SK-N-SH (cell line): ENCODE results near the gene C15orf61. TPM values are rescaled to one million over a fixed set of nuclear protein-coding genes. Genes with fewer than 3 reads are reported as not detected.

Source experiments
- CTCF ChIA-PET: fragments of 300-600, 350-600 bp; formaldehyde crosslinking; extraction: SDS; loops from one replicate; lab custom pipeline; 2021; lab: Yijun Ruan, JAX
- POLR2A ChIA-PET: fragments of 350-600 bp; sonication (Branson Sonifier 250); formaldehyde crosslinking; extraction: SDS; loops from one replicate; lab custom pipeline; 2020; ENCODE audit warnings: antibody characterized with exemption, inconsistent platforms; lab: Yijun Ruan, JAX
- DNase-seq: peaks from one replicate; pipeline ENCODE4 v3.0.0; 2012
- H2AFZ ChIP-seq: fragments of 200-600 bp; sonication (generic); 2 replicates; pipeline ENCODE4 v1.8.1; 2016; ENCODE audit warnings: antibody characterized with exemption, mild to moderate bottlenecking, low read depth
- H3F3A ChIP-seq: fragments of 200-600 bp; sonication (generic); replicated peaks from 2 replicates; pipeline ENCODE3; 2016; ENCODE audit warnings: antibody characterized with exemption, mild to moderate bottlenecking; ENCODE audit not compliant: insufficient read depth
- H3K27ac ChIP-seq, 2 experiments: fragments of 200-500 bp in 1 of 2; fragments of 200-600 bp in 1 of 2; sonication (Bioruptor generic) in 1 of 2; sonication (generic), shearing (Covaris generic) in 1 of 2; 2 replicates each; pipeline versions ENCODE4 v1.5.1 to v1.6.1; 2014 to 2016; ENCODE audit warnings: low read depth in 2 of 2, inconsistent platforms in 1 of 2, low read length in 1 of 2, mild to moderate bottlenecking in 1 of 2, mixed read lengths in 1 of 2
- H3K27me3 ChIP-seq: fragments of 200-600 bp; sonication (generic), shearing (Covaris generic); 2 replicates; pipeline ENCODE4 v1.6.1; 2016; ENCODE audit warnings: mixed run types; ENCODE audit not compliant: insufficient read depth
- H3K36me3 ChIP-seq, 2 experiments: fragments of 200-500 bp in 1 of 2; fragments of 200-600 bp in 1 of 2; sonication (Bioruptor generic) in 1 of 2; sonication (generic) in 1 of 2; replicated peaks in 1 of 2; 2 replicates each; pipeline versions ENCODE3 to v1.5.1; 2014 to 2016; ENCODE audit warnings: low read length in 1 of 2, mild to moderate bottlenecking in 1 of 2; ENCODE audit not compliant: insufficient read depth in 2 of 2, control insufficient read depth in 1 of 2
- H3K4me1 ChIP-seq, 2 experiments: fragments of 200-500 bp in 1 of 2; fragments of 200-600 bp in 1 of 2; sonication (Bioruptor generic) in 1 of 2; sonication (generic), shearing (Covaris generic) in 1 of 2; 2 replicates each; pipeline versions ENCODE4 v1.5.1 to v1.6.1; 2014 to 2016; ENCODE audit warnings: low read depth in 1 of 2, low read length in 1 of 2, mixed run types in 1 of 2; ENCODE audit not compliant: insufficient read depth in 2 of 2, control insufficient read depth in 1 of 2
- H3K4me2 ChIP-seq: fragments of 200-600 bp; sonication (generic), shearing (Covaris generic); 2 replicates; pipeline ENCODE4 v1.6.1; 2017; ENCODE audit warnings: mixed run types
- H3K4me3 ChIP-seq, 2 experiments: fragments of 200-500 bp in 1 of 2; fragments of 200-600 bp in 1 of 2; sonication (Bioruptor generic) in 1 of 2; sonication (generic), shearing (Covaris generic) in 1 of 2; 2 replicates each; pipeline versions ENCODE4 v1.5.1 to v1.8.1; 2014 to 2016; ENCODE audit warnings: low read depth in 2 of 2, inconsistent platforms in 1 of 2, low read length in 1 of 2, mild to moderate bottlenecking in 1 of 2, mixed read lengths in 1 of 2, moderate library complexity in 1 of 2
- H3K79me2 ChIP-seq: fragments of 200-600 bp; sonication (generic); 2 replicates; pipeline ENCODE4 v1.8.1; 2017; ENCODE audit warnings: mild to moderate bottlenecking; ENCODE audit not compliant: insufficient read depth
- H3K9ac ChIP-seq: fragments of 200-600 bp; sonication (generic); 2 replicates; pipeline ENCODE4 v1.6.1; 2017; ENCODE audit warnings: mixed run types
- H3K9me2 ChIP-seq: fragments of 200-600 bp; sonication (generic); 2 replicates; pipeline ENCODE4 v1.6.1; 2017; ENCODE audit warnings: mixed run types
- H3K9me3 ChIP-seq: fragments of 200-600 bp; sonication (generic); 2 replicates; pipeline ENCODE4 v1.6.1; 2017; ENCODE audit warnings: mixed run types, mild to moderate bottlenecking, moderate library complexity
- H4K20me1 ChIP-seq: fragments of 200-600 bp; sonication (generic); 2 replicates; pipeline ENCODE4 v1.6.1; 2017; ENCODE audit warnings: mild to moderate bottlenecking, mixed run types; ENCODE audit not compliant: insufficient read depth
- CTCF ChIP-seq: fragments of 200-600 bp; sonication (generic); IDR thresholded peaks from 2 replicates; pipeline ENCODE4 v1.6.1; 2017; ENCODE audit warnings: antibody characterized with exemption, mild to moderate bottlenecking, moderate library complexity
- EP300 ChIP-seq, 2 experiments: IDR thresholded peaks; 2 replicates each; pipeline versions ENCODE4 v1.4.0 to v1.6.1; 2012; ENCODE audit warnings: borderline replicate concordance in 1 of 2, low read depth in 1 of 2, low read length in 1 of 2
- GATA2 ChIP-seq: sonication (generic); formaldehyde crosslinking; IDR thresholded peaks from 2 replicates; pipeline ENCODE4 v1.5.0; 2020; ENCODE audit warnings: mild to moderate bottlenecking, missing genetic modification reagents
- MAX ChIP-seq: IDR thresholded peaks from 2 replicates; pipeline ENCODE4 v1.4.0; 2012; ENCODE audit warnings: low read depth
- MEF2A ChIP-seq: IDR thresholded peaks from 2 replicates; pipeline ENCODE4 v1.4.0; 2012; ENCODE audit warnings: low read depth, borderline replicate concordance
- NFIC ChIP-seq: IDR thresholded peaks from 2 replicates; pipeline ENCODE4 v1.4.0; 2012; ENCODE audit warnings: borderline replicate concordance
- PBX3 ChIP-seq: IDR thresholded peaks from 2 replicates; pipeline ENCODE4; 2012
- POLR2AphosphoS5 ChIP-seq: IDR thresholded peaks from 2 replicates; pipeline ENCODE4 v1.6.1; 2012; ENCODE audit warnings: low read depth, low read length
- SMC3 ChIP-seq: IDR thresholded peaks from 2 replicates; pipeline ENCODE4 v1.6.1; 2012; ENCODE audit warnings: low read depth, low read length, improper control_type of control experiment
- TAF1 ChIP-seq: IDR thresholded peaks from 2 replicates; pipeline ENCODE4 v1.6.1; 2012; ENCODE audit warnings: low read depth, mild to moderate bottlenecking, low read length, moderate library complexity, borderline replicate concordance
- TCF12 ChIP-seq: IDR thresholded peaks from 2 replicates; pipeline ENCODE4 v1.4.0; 2012
- TEAD4 ChIP-seq: IDR thresholded peaks from 2 replicates; pipeline ENCODE4 v1.4.0; 2012; ENCODE audit warnings: mild to moderate bottlenecking, borderline replicate concordance; ENCODE audit not compliant: insufficient read depth
- USF1 ChIP-seq: IDR thresholded peaks from 2 replicates; pipeline ENCODE4 v1.4.0; 2012; ENCODE audit warnings: low read depth, borderline replicate concordance
- WGBS: methylation state at CpG from one replicate; pipeline ENCODE4 v1.1.6; 2017; ENCODE audit warnings: low lambda C conversion rate; 5-methylcytosine and 5-hydroxymethylcytosine counted together
- polyA plus RNA-seq, 3 experiments: library from polyadenylated mRNA; depleted of rRNA; stranded (reverse); fragments of >200 nt; gene quantifications; 2 replicates each; pipeline ENCODE4 v1.2.3, GENCODE V29; 2012

Gene C15orf61
- polyA plus RNA-seq, 1 of the 3 experiments (the other 2 are of a cell fraction), result 4.0 TPM

- H3K9me2 ChIP-seq, result no peaks in the 10 kb centered on the region
- no peaks in the 10 kb centered on the region for H3K27me3 ChIP-seq
- no peaks in the 10 kb centered on the region for H4K20me1 ChIP-seq
- no peak overlapping the region for H2AFZ ChIP-seq
- H3F3A ChIP-seq, result no peaks in the 10 kb centered on the region
- H3K9ac ChIP-seq, result no peak overlapping the region
- DNase-seq, result no peak
- POLR2A ChIA-PET, result no interaction called here
- H3K9me3 ChIP-seq, result no peaks in the 10 kb centered on the region
- WGBS, result 61% methylated on average over 5 of the region's 5 CpGs
- peak; percentile 45; the same call in 1 of the 2 replicates for TF ChIP-seq NFIC
- peak in 1 of 2 experiments; percentile 28; a peak in 1 of 4 replicates for TF ChIP-seq EP300 (IDR thresholded peaks at IDR 0.05; ENCODE audit: borderline replicate concordance in 1 of 2, low read depth in 1 of 2, low read length in 1 of 2)
- TF ChIP-seq MEF2A, result no peak
- TF ChIP-seq MAX, result no peak
- TF ChIP-seq TAF1, result no peak
- no peak for TF ChIP-seq TEAD4
- no peak for TF ChIP-seq USF1
- TF ChIP-seq POLR2AphosphoS5, result no peak
- no peak for TF ChIP-seq GATA2 (CRISPR knock-in tag)
- peak; percentile 53; the same call in 1 of the 2 replicates for TF ChIP-seq TCF12
- TF ChIP-seq CTCF, result no peak
- peak; percentile 69 for TF ChIP-seq PBX3
- TF ChIP-seq SMC3, result no peak
- CTCF ChIA-PET, result interaction anchor here (0.6 to 2.2 kb wide), 2 partner anchors 18 to 270 kb away, joined by 3 to 9 read pairs; no protein-coding TSS in a partner anchor
- no peak overlapping the region for H3K4me3 ChIP-seq
- no peaks in the 10 kb centered on the region for H3K36me3 ChIP-seq
- no peaks in the 10 kb centered on the region for H3K79me2 ChIP-seq
- H3K27ac ChIP-seq, result no peak overlapping the region
- H3K4me1 ChIP-seq, result peaks cover 0 to under 1% of the 10 kb centered on the region in 2 experiments; a peak in 1 of 4 replicates
- H3K4me2 ChIP-seq, result no peak overlapping the region
Measured at GRCh38 chr15:67474405-67475110, 46.4 kb upstream of the C15orf61 start.
